ENCODE results near the gene GNA12. TPM values are rescaled to one million over a fixed set of nuclear protein-coding genes. Genes with fewer than 3 reads are reported as not detected.

Gene GNA12
- total RNA-seq, 1 experiment from 2014 or later = 36.2 TPM

GRCh38 chr7:2882111-2882510 is 38.0 kb upstream of the GNA12 start:
- no peak for DNase-seq (ENCODE audit: unreplicated experiment)
- Mint-ChIP-seq H3K27ac (ENCODE audit: low read depth, unreplicated experiment) (no peak overlapping the region), H3K9me3 (ENCODE audit: unreplicated experiment) (no peaks in the 10 kb centered on the region), H3K4me1 (ENCODE audit: insufficient read depth, unreplicated experiment) (no peaks in the 10 kb centered on the region), H3K36me3 (ENCODE audit: insufficient read depth, unreplicated experiment) (peaks cover 10% of the 10 kb centered on the region), H3K27me3 (ENCODE audit: insufficient read depth, unreplicated experiment) (no peaks in the 10 kb centered on the region), H3K4me3 (ENCODE audit: unreplicated experiment) (no peak overlapping the region)
- CTCF ChIA-PET = no interaction called here
- no peak for TF ChIP-seq CTCF (IDR thresholded peaks at IDR 0.05; ENCODE audit: unreplicated experiment)
- intact Hi-C loops (cut with micrococcal nuclease) = no loop called here
- POLR2A ChIA-PET = no interaction called here
- BruUV-seq (replicated peaks) = no TSS peak

GRCh38 chr7:2880874-2881533 is 36.9 kb upstream of the GNA12 start:
- Mint-ChIP-seq H3K27ac (ENCODE audit: low read depth, unreplicated experiment) (no peak overlapping the region), H3K4me3 (ENCODE audit: unreplicated experiment) (no peak overlapping the region), H3K4me1 (ENCODE audit: insufficient read depth, unreplicated experiment) (peaks cover 6% of the 10 kb centered on the region), H3K36me3 (ENCODE audit: insufficient read depth, unreplicated experiment) (peaks cover 7% of the 10 kb centered on the region), H3K9me3 (ENCODE audit: unreplicated experiment) (no peaks in the 10 kb centered on the region), H3K27me3 (ENCODE audit: insufficient read depth, unreplicated experiment) (no peaks in the 10 kb centered on the region)
- TF ChIP-seq CTCF (IDR thresholded peaks at IDR 0.05; ENCODE audit: unreplicated experiment) = no peak
- POLR2A ChIA-PET = no interaction called here
- CTCF ChIA-PET = interaction anchor here (1.0 kb wide), 1 partner anchor 167 kb away, joined by 5 read pairs; no protein-coding TSS in a partner anchor
- intact Hi-C loops (cut with micrococcal nuclease) = no loop called here
- BruUV-seq (replicated peaks) = no TSS peak
- DNase-seq (ENCODE audit: unreplicated experiment) = no peak

- Mint-ChIP-seq H3K9me3 (ENCODE audit: unreplicated experiment) (no peaks in the 10 kb centered on the region), H3K36me3 (ENCODE audit: insufficient read depth, unreplicated experiment) (peaks cover 1% of the 10 kb centered on the region), H3K27me3 (ENCODE audit: insufficient read depth, unreplicated experiment) (no peaks in the 10 kb centered on the region), H3K4me1 (ENCODE audit: insufficient read depth, unreplicated experiment) (peaks cover 16% of the 10 kb centered on the region), H3K27ac (ENCODE audit: low read depth, unreplicated experiment) (no peak overlapping the region), H3K4me3 (ENCODE audit: unreplicated experiment) (no peak overlapping the region)
- DNase-seq (ENCODE audit: unreplicated experiment) = no peak
- CTCF ChIA-PET = no interaction called here
- no peak for TF ChIP-seq CTCF (IDR thresholded peaks at IDR 0.05; ENCODE audit: unreplicated experiment)
- POLR2A ChIA-PET = no interaction called here
- no TSS peak for BruUV-seq (replicated peaks)
- intact Hi-C loops (cut with micrococcal nuclease) = no loop called here
Measured at GRCh38 chr7:2880051-2880450, 35.9 kb upstream of the GNA12 start.

GRCh38 chr7:2879354-2879753 is 35.2 kb upstream of the GNA12 start:
- H3K27ac Mint-ChIP-seq (ENCODE audit: low read depth, unreplicated experiment) = no peak overlapping the region
- no peak for TF ChIP-seq CTCF (IDR thresholded peaks at IDR 0.05; ENCODE audit: unreplicated experiment)
- no peaks in the 10 kb centered on the region for H3K9me3 Mint-ChIP-seq (ENCODE audit: unreplicated experiment)
- H3K4me1 Mint-ChIP-seq (ENCODE audit: insufficient read depth, unreplicated experiment) = peaks cover 20% of the 10 kb centered on the region
- no peak overlapping the region for H3K4me3 Mint-ChIP-seq (ENCODE audit: unreplicated experiment)
- no TSS peak for BruUV-seq (replicated peaks)
- CTCF ChIA-PET = interaction anchor here (0.8 kb wide), 1 partner anchor 117 kb away, joined by 4 read pairs; no protein-coding TSS in a partner anchor
- intact Hi-C loops (cut with micrococcal nuclease) = loop anchor here (10.0 kb wide), 1 partner anchor 155 kb away; no protein-coding TSS in a partner anchor
- no peaks in the 10 kb centered on the region for H3K27me3 Mint-ChIP-seq (ENCODE audit: insufficient read depth, unreplicated experiment)
- DNase-seq (ENCODE audit: unreplicated experiment) = no peak
- POLR2A ChIA-PET = no interaction called here
- no peaks in the 10 kb centered on the region for H3K36me3 Mint-ChIP-seq (ENCODE audit: insufficient read depth, unreplicated experiment)

Data from MCF 10A (cell line).